Measurements from ENCODE around the gene C10orf105. TPM values are rescaled to one million over a fixed set of nuclear protein-coding genes. Genes with fewer than 3 reads are reported as not detected.

Gene C10orf105
- total RNA-seq, 3 donors from 2014 or later (not counting 1 experiment from before 2014, with no cell fraction given), result 0.14 to 0.52 (median 0.40) TPM

DNA sequence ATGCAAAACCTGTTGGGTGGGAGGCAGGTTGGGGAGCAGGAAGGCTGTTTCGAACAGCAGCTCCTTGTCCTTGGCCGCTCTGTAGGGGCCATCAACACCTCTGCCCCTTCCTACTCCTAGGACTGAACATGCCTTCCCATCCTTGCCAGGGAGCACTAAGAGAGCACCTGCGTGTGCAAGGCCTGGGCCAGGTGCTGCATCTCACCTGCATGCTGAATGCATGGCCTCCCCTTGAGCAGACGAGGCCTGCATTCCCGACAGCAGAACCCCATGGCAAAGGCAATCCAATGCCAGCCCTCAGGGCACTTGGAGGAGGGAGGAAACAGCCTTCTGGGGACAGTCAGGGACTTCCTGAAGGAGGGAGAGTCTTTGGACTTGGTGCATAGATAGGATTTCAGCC lies 42.7 kb upstream of the C10orf105 start:
- DNase-seq (peak in 1 of 2 donors; percentile 4), ATAC-seq (no peak)
- no peaks in the 10 kb centered on the region for H3K36me3 Mint-ChIP-seq
- Histone ChIP-seq H3K27me3 (ENCODE audit: control insufficient read depth, insufficient read depth, low read length) (no peaks in the 10 kb centered on the region), H3K4me1 (ENCODE audit: control insufficient read depth, insufficient read depth, low read length) (peaks cover 83% of the 10 kb centered on the region), H3K4me3 (ENCODE audit: low read length) (no peak overlapping the region), H3K36me3 (ENCODE audit: control insufficient read depth, insufficient read depth, low read length) (peaks cover 73% of the 10 kb centered on the region), H3K27ac (ENCODE audit: low read length) (no peak overlapping the region), H3K9me3 (ENCODE audit: control insufficient read depth, insufficient read depth, low read length) (no peaks in the 10 kb centered on the region)
- no peaks in the 10 kb centered on the region for H3K9me3 Mint-ChIP-seq
- H3K4me1 Mint-ChIP-seq, result peaks cover 66 to 77% of the 10 kb centered on the region in 2 donors
- WGBS (ENCODE audit: insufficient coverage), result 95% methylated on average over 5 of the region's 5 CpGs
- TF ChIP-seq, protein P1, sequence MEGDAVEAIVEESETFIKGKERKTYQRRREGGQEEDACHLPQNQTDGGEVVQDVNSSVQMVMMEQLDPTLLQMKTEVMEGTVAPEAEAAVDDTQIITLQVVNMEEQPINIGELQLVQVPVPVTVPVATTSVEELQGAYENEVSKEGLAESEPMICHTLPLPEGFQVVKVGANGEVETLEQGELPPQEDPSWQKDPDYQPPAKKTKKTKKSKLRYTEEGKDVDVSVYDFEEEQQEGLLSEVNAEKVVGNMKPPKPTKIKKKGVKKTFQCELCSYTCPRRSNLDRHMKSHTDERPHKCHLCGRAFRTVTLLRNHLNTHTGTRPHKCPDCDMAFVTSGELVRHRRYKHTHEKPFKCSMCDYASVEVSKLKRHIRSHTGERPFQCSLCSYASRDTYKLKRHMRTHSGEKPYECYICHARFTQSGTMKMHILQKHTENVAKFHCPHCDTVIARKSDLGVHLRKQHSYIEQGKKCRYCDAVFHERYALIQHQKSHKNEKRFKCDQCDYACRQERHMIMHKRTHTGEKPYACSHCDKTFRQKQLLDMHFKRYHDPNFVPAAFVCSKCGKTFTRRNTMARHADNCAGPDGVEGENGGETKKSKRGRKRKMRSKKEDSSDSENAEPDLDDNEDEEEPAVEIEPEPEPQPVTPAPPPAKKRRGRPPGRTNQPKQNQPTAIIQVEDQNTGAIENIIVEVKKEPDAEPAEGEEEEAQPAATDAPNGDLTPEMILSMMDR (IDR thresholded peaks at IDR 0.05), result no peak
- no peak overlapping the region for H3K4me3 Mint-ChIP-seq
- no peaks in the 10 kb centered on the region for H3K27me3 Mint-ChIP-seq (ENCODE audit: low read depth in 2 of 2)
- H3K27ac Mint-ChIP-seq, result peak overlapping the region; percentile 58 to 81
- intact Hi-C loops (cut with micrococcal nuclease), result no loop called here

DNA sequence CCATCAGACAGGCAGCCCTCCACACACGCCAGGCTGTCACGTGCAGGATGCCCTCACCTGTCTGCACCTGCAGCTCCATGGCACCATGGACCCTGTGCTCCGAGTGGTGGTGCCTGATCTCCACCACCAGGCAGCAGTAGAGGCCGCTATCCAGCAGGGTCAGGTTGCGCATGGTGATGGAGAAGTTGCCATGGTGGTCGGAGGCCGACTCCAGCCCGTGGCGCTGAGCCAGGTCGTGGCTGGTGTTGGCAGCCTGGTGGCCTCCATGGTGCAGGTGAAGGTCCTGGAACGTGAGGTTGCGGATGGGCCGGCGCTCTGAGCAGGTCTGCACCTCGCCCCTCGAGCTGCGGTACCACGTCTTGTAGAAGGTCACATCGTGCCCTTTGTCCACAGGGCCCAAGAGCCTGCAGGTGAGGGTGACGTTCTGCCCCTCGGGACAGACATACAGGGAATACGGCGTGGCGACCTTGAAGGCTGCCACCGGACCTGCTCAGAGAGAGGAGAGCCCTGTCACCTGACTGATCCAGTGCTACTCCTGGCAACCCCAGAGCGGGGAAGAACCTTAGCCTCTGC lies 42.0 kb upstream of the C10orf105 start:
- Histone ChIP-seq H3K4me1 (ENCODE audit: control insufficient read depth, insufficient read depth, low read length) (peaks cover 83% of the 10 kb centered on the region), H3K4me3 (ENCODE audit: low read length) (no peak overlapping the region), H3K9me3 (ENCODE audit: control insufficient read depth, insufficient read depth, low read length) (no peaks in the 10 kb centered on the region), H3K27ac (ENCODE audit: low read length) (no peak overlapping the region), H3K36me3 (ENCODE audit: control insufficient read depth, insufficient read depth, low read length) (peaks cover 76% of the 10 kb centered on the region), H3K27me3 (ENCODE audit: control insufficient read depth, insufficient read depth, low read length) (no peaks in the 10 kb centered on the region)
- H3K4me1 Mint-ChIP-seq, result peaks cover 63 to 77% of the 10 kb centered on the region in 2 donors
- no peak for ATAC-seq
- peak overlapping the region; percentile 81 to 92 for H3K27ac Mint-ChIP-seq
- TF ChIP-seq, protein P1 (IDR thresholded peaks at IDR 0.05), result no peak
- peaks cover 2% of the 10 kb centered on the region for H3K36me3 Mint-ChIP-seq
- WGBS (ENCODE audit: insufficient coverage), result 90% methylated on average over 26 of the region's 26 CpGs
- H3K9me3 Mint-ChIP-seq, result no peaks in the 10 kb centered on the region
- peak in 1 of 2 donors; percentile 31 for DNase-seq
- H3K4me3 Mint-ChIP-seq, result peak overlapping the region; percentile 41
- intact Hi-C loops (cut with micrococcal nuclease), result no loop called here
- no peaks in the 10 kb centered on the region for H3K27me3 Mint-ChIP-seq (ENCODE audit: low read depth in 2 of 2)

DNA sequence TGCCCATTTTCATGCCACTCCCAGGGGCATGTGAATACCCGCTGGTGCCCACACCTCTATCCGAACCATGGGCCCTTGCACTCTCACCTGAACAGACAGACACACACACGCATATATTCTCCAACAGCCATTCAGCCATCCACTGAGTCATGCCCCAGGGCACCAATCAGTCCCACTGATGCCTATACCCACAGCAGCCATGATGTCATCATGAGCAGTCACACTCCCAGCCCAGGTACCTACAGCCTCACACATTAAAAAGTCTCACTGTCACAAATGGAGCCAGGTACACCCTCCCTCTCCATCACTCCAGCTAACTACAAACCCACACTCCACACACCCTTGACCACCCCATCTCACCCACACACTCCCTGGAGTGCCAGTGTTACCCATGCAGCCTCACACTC lies 41.5 kb upstream of the C10orf105 start:
- peaks cover 8% of the 10 kb centered on the region for H3K36me3 Mint-ChIP-seq
- 63% methylated on average over 3 of the region's 3 CpGs for WGBS (ENCODE audit: insufficient coverage)
- H3K9me3 Mint-ChIP-seq, result no peaks in the 10 kb centered on the region
- peak overlapping the region; percentile 81 to 92 for H3K27ac Mint-ChIP-seq
- ATAC-seq, result peak; percentile 59 to 80 (median 77)
- TF ChIP-seq, protein P1 (IDR thresholded peaks at IDR 0.05), result no peak
- Histone ChIP-seq H3K27me3 (ENCODE audit: control insufficient read depth, insufficient read depth, low read length) (no peaks in the 10 kb centered on the region), H3K9me3 (ENCODE audit: control insufficient read depth, insufficient read depth, low read length) (no peaks in the 10 kb centered on the region), H3K27ac (ENCODE audit: low read length) (peak overlapping the region; percentile 37), H3K4me3 (ENCODE audit: low read length) (no peak overlapping the region), H3K36me3 (ENCODE audit: control insufficient read depth, insufficient read depth, low read length) (peaks cover 75% of the 10 kb centered on the region), H3K4me1 (ENCODE audit: control insufficient read depth, insufficient read depth, low read length) (peaks cover 83% of the 10 kb centered on the region)
- H3K4me3 Mint-ChIP-seq, result peak overlapping the region; percentile 41
- intact Hi-C loops (cut with micrococcal nuclease), result no loop called here
- peak in 1 of 2 donors; percentile 41 for DNase-seq
- peaks cover 63 to 77% of the 10 kb centered on the region in 2 donors for H3K4me1 Mint-ChIP-seq
- no peaks in the 10 kb centered on the region for H3K27me3 Mint-ChIP-seq (ENCODE audit: low read depth in 2 of 2)

Measured in natural killer cell (primary cell).